HepG2 (cell line): Measurements from ENCODE around the gene LIPC. TPM values are rescaled to one million over a fixed set of nuclear protein-coding genes. Genes with fewer than 3 reads are reported as not detected.

Source experiments
- CREM ChIP-seq, 2 experiments: sonication (generic) in 1 of 2; formaldehyde crosslinking in 1 of 2; IDR thresholded peaks; 2 replicates each; pipeline versions ENCODE4 v1.4.0 to v1.6.1; 2016 to 2020; ENCODE audit warnings: antibody characterized with exemption in 1 of 2, mild to moderate bottlenecking in 1 of 2, missing genetic modification reagents in 1 of 2
- DRAP1 ChIP-seq: IDR thresholded peaks from 2 replicates; pipeline ENCODE4 v1.6.1; 2016; ENCODE audit warnings: missing genetic modification reagents, missing compliant biosample characterization
- EP300 ChIP-seq, 3 experiments: sonication (generic) in 1 of 3; formaldehyde crosslinking in 1 of 3; IDR thresholded peaks; 2 replicates each; pipeline versions ENCODE4 v1.5.1 to v1.6.1; 2011 to 2020; ENCODE audit warnings: low read depth in 2 of 3, low read length in 2 of 3, borderline replicate concordance in 1 of 3, improper control_type of control experiment in 1 of 3, mild to moderate bottlenecking in 1 of 3, missing genetic modification reagents in 1 of 3, moderate library complexity in 1 of 3
- HBP1 ChIP-seq: IDR thresholded peaks from 2 replicates; pipeline ENCODE4 v1.6.1; 2016; ENCODE audit warnings: low read depth, control low read depth
- HDAC1 ChIP-seq: sonication (generic); formaldehyde crosslinking; IDR thresholded peaks from 2 replicates; pipeline ENCODE4 v1.5.1; 2020; ENCODE audit warnings: mild to moderate bottlenecking, missing genetic modification reagents
- KLF11 ChIP-seq: IDR thresholded peaks from 2 replicates; pipeline ENCODE4 v1.6.1; 2016; ENCODE audit warnings: missing compliant biosample characterization
- KLF16 ChIP-seq, 2 experiments: sonication (generic) in 1 of 2; formaldehyde crosslinking in 1 of 2; IDR thresholded peaks; 2 replicates each; pipeline versions ENCODE4 v1.6.1 to v1.8.0; 2016 to 2023; ENCODE audit warnings: missing genetic modification reagents in 2 of 2, missing compliant biosample characterization in 1 of 2
- MTA1 ChIP-seq: sonication (generic); formaldehyde crosslinking; IDR thresholded peaks from 2 replicates; pipeline ENCODE4 v1.4.0; 2020; ENCODE audit warnings: missing genetic modification reagents, mild to moderate bottlenecking, borderline replicate concordance
- NCOA2 ChIP-seq: sonication (generic); formaldehyde crosslinking; IDR thresholded peaks from 2 replicates; pipeline ENCODE4 v1.8.0; 2022; ENCODE audit warnings: inconsistent platforms
- NFIC ChIP-seq: IDR thresholded peaks from 2 replicates; pipeline ENCODE4 v1.6.1; 2012; ENCODE audit warnings: mild to moderate bottlenecking, low read length, inconsistent platforms
- PBX3 ChIP-seq: sonication (generic); formaldehyde crosslinking; IDR thresholded peaks from 2 replicates; pipeline ENCODE4 v1.8.1; 2023; ENCODE audit warnings: missing genetic modification reagents, inconsistent platforms, borderline replicate concordance
- SMAD3 ChIP-seq: sonication (generic); formaldehyde crosslinking; IDR thresholded peaks from 2 replicates; pipeline ENCODE4 v1.4.0; 2020; ENCODE audit warnings: missing genetic modification reagents
- SMARCC2 ChIP-seq: fragments of 450-650 bp; IDR thresholded peaks from 2 replicates; pipeline ENCODE4 v1.6.1; 2017; ENCODE audit warnings: antibody characterized with exemption, mild to moderate bottlenecking
- TAF1 ChIP-seq: sonication (generic); formaldehyde crosslinking; IDR thresholded peaks from 2 replicates; pipeline ENCODE4 v1.4.0; 2020; ENCODE audit warnings: missing genetic modification reagents
- ZEB1 ChIP-seq: IDR thresholded peaks from 2 replicates; pipeline ENCODE4 v1.6.1; 2012; ENCODE audit warnings: mild to moderate bottlenecking, low read depth, inconsistent platforms; ENCODE audit not compliant: insufficient replicate concordance
- ZNF207 ChIP-seq: fragments of 450-650 bp; IDR thresholded peaks from 2 replicates; pipeline ENCODE4 v1.6.1; 2016; ENCODE audit warnings: antibody characterized with exemption, borderline replicate concordance
- ZNF224 ChIP-seq: sonication (generic); formaldehyde crosslinking; IDR thresholded peaks from 2 replicates; pipeline ENCODE4 v1.5.0; 2020; ENCODE audit warnings: mild to moderate bottlenecking, missing genetic modification reagents
- ZNF235 ChIP-seq: sonication (generic); formaldehyde crosslinking; IDR thresholded peaks from 2 replicates; pipeline ENCODE4 v1.8.1; 2023; ENCODE audit warnings: mild to moderate bottlenecking, missing genetic modification reagents, borderline replicate concordance
- ZNF24 ChIP-seq: fragments of 450-650 bp; IDR thresholded peaks from 2 replicates; pipeline ENCODE4 v1.6.1; 2017; ENCODE audit warnings: antibody characterized with exemption, mild to moderate bottlenecking
- ZNF329 ChIP-seq: sonication (generic); formaldehyde crosslinking; IDR thresholded peaks from 2 replicates; pipeline ENCODE4 v1.9.0; 2021; ENCODE audit warnings: low read depth, mild to moderate bottlenecking, missing genetic modification reagents
- ZNF432 ChIP-seq: sonication (generic); formaldehyde crosslinking; IDR thresholded peaks from 2 replicates; pipeline ENCODE4 v1.5.0; 2020; ENCODE audit warnings: missing genetic modification reagents, mild to moderate bottlenecking, borderline replicate concordance
- ZNF530 ChIP-seq: sonication (generic); formaldehyde crosslinking; IDR thresholded peaks from 2 replicates; pipeline ENCODE4 v1.5.0; 2020; ENCODE audit warnings: low read depth, mild to moderate bottlenecking, missing genetic modification reagents
- ZNF781 ChIP-seq: sonication (generic); formaldehyde crosslinking; IDR thresholded peaks from 2 replicates; pipeline ENCODE4 v1.5.1; 2020; ENCODE audit warnings: borderline replicate concordance, mild to moderate bottlenecking, missing genetic modification reagents; ENCODE audit errors: not compliant biosample characterization
- ZSCAN9 ChIP-seq: IDR thresholded peaks from 2 replicates; pipeline ENCODE4 v1.6.1; 2016; ENCODE audit warnings: borderline replicate concordance
- polyA plus RNA-seq, 8 experiments: library from polyadenylated mRNA; depleted of rRNA in 3 of 8; stranded (reverse) in 7 of 8; unstranded in 1 of 8; fragments of >200 nt; fragmentation: Illumina TruSeq in 4 of 8; extraction: Trizol in 4 of 8; gene quantifications; 2 replicates each; pipeline versions ENCODE4 v1.2.1 to v1.2.3, GENCODE V29; 2011 to 2016; ENCODE audit warnings: low read depth in 4 of 8, missing spikeins in 1 of 8, mixed read lengths in 1 of 8; ENCODE audit not compliant: insufficient read depth in 1 of 8
- total RNA-seq, 5 experiments: library from RNA; depleted of rRNA; stranded (reverse); fragments of >200 nt; fragmentation: Illumina TruSeq; extraction: Trizol; gene quantifications; 2 replicates each; pipeline ENCODE4 v1.2.3, GENCODE V29; 2016; ENCODE audit warnings: low read depth in 1 of 5

Gene LIPC
- total and polyA plus RNA-seq, 2 of the 13 experiments (the other 11 are each of a cell fraction or from before 2014, with no cell fraction given), result 26.0 to 38.0 TPM

GRCh38 chr15:58463815-58464650 lies 32.2 kb downstream of the LIPC start (continued):
- TF ChIP-seq CREM (IDR thresholded peaks at IDR 0.05) (peak; percentile 73), CREM (CRISPR knock-in tag; IDR thresholded peaks at IDR 0.05) (no peak), NFIC (peak; percentile 77; the same call in 1 of the 2 replicates), EP300 (IDR thresholded peaks at IDR 0.05; ENCODE audit: low read depth in 2 of 2, low read length in 2 of 2) (peak in 1 of 2 experiments; percentile 70; a peak in 2 of 4 replicates), EP300 (CRISPR knock-in tag; IDR thresholded peaks at IDR 0.05; ENCODE audit: borderline replicate concordance) (no peak), KLF16 (CRISPR knock-in tag; IDR thresholded peaks at IDR 0.05) (no peak), ZSCAN9 (no peak), ZEB1 (peak; percentile 66), DRAP1 (CRISPR knock-in tag) (no peak), MTA1 (CRISPR knock-in tag) (no peak), SMARCC2 (no peak), ZNF329 (CRISPR knock-in tag) (no peak), ZNF224 (CRISPR knock-in tag) (no peak), TAF1 (no peak), HBP1 (CRISPR knock-in tag) (no peak), HDAC1 (CRISPR knock-in tag) (peak; percentile 48; the same call in 1 of the 2 replicates), ZNF530 (CRISPR knock-in tag) (no peak), NCOA2 (0 out of 2 replicates have a peak, but pooled peaks have one; percentile 43), ZNF781 (CRISPR knock-in tag) (no peak), ZNF207 (no peak), KLF11 (CRISPR knock-in tag) (no peak), ZNF432 (CRISPR knock-in tag) (no peak), ZNF235 (no peak), ZNF24 (no peak), PBX3 (no peak), SMAD3 (CRISPR knock-in tag) (no peak)
